GM12892 (cell line): ENCODE results near the gene ASB2.

Experiments
- POLR2A ChIP-seq: IDR thresholded peaks from 2 replicates; pipeline ENCODE4 v1.6.1; 2011; ENCODE audit warnings: low read depth, low read length, control low read depth
- TAF1 ChIP-seq: IDR thresholded peaks from 2 replicates; pipeline ENCODE4 v1.6.1; 2011; ENCODE audit warnings: low read depth, mild to moderate bottlenecking, control low read depth, low read length, borderline replicate concordance

DNA sequence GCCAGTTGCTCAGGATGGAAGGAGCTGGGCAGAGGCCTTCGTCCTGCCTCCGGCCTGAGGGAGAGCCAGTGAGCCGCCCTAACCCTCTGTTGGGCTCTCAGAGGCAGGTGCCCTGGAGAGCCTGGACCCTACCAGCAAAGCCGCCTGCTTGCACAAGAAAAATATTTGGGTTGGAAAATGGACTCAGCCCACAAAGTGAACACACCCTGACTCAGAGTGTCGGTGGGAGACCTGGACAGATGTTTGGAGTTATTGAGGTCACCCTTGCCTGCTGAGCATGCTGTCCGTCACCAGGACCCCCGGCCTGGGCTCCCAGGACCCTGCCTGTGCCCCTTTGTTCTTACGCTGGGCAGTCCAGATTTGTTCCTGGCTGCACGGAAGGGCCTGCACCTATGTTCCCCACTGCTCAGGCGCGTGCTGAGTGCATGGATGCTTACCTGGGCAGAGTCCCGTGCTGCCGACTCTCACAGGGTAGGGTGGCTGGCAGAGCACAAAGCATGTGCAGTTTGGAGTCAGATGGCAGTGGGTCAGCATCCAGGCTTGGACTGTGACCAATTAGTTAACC, 26.8 kb downstream of the ASB2 start:
- TF ChIP-seq POLR2A, result no peak
- no peak for TF ChIP-seq TAF1
